ENCODE data around the gene LMTK3. TPM values are rescaled to one million over a fixed set of nuclear protein-coding genes. Genes with fewer than 3 reads are reported as not detected.
A peak's percentile ranks its signal among the peaks of the same experiment; 100 is the strongest.

The LMTK3 gene
- total RNA-seq, 1 donor, result 0.43 TPM

DNA sequence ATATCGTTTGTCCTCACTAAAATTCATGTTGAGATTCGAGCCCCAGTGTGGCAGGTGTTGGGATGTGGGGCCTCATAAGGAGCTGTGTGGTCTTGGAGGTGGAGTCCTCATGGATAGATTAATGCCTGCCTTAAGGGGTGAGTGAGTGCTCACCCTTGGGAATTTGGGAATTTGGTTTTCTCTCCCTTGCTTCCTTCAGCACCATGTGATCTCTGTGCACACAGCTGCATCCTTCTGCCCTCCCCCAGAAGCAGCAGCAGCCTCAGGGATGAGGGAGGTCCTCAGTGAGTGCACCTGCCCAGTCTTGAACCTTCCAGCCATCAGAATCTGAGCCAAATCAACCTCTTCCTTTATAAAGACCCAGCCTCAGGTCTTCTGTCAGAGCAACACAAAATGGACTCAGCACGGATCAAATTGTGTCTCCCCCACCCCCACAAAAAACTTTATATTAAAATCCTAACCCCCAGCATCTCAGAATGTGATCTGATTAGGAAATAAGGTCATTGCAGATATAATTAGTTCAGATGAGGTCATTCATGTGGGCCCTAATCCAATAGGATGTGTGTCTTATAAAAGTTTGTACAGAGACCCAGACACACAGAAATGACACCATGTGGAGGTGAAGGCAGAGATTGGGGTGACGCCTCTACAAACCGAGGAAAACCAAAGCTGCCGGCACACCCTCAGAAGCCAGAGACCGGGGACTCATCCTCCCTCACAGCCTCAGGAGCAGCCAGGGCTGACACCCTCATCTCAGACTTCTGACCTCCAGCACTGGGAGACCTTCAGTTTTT, 29.6 kb downstream of the LMTK3 start:
- H3K4me3 ChIP-seq (ENCODE audit: low read depth, low read length), result no peak overlapping the region
- no peak for DNase-seq (ENCODE audit: low read depth)
- TF ChIP-seq, protein P1, sequence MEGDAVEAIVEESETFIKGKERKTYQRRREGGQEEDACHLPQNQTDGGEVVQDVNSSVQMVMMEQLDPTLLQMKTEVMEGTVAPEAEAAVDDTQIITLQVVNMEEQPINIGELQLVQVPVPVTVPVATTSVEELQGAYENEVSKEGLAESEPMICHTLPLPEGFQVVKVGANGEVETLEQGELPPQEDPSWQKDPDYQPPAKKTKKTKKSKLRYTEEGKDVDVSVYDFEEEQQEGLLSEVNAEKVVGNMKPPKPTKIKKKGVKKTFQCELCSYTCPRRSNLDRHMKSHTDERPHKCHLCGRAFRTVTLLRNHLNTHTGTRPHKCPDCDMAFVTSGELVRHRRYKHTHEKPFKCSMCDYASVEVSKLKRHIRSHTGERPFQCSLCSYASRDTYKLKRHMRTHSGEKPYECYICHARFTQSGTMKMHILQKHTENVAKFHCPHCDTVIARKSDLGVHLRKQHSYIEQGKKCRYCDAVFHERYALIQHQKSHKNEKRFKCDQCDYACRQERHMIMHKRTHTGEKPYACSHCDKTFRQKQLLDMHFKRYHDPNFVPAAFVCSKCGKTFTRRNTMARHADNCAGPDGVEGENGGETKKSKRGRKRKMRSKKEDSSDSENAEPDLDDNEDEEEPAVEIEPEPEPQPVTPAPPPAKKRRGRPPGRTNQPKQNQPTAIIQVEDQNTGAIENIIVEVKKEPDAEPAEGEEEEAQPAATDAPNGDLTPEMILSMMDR (IDR thresholded peaks at IDR 0.05; ENCODE audit: insufficient read depth, low read depth, low read length), result no peak

DNA sequence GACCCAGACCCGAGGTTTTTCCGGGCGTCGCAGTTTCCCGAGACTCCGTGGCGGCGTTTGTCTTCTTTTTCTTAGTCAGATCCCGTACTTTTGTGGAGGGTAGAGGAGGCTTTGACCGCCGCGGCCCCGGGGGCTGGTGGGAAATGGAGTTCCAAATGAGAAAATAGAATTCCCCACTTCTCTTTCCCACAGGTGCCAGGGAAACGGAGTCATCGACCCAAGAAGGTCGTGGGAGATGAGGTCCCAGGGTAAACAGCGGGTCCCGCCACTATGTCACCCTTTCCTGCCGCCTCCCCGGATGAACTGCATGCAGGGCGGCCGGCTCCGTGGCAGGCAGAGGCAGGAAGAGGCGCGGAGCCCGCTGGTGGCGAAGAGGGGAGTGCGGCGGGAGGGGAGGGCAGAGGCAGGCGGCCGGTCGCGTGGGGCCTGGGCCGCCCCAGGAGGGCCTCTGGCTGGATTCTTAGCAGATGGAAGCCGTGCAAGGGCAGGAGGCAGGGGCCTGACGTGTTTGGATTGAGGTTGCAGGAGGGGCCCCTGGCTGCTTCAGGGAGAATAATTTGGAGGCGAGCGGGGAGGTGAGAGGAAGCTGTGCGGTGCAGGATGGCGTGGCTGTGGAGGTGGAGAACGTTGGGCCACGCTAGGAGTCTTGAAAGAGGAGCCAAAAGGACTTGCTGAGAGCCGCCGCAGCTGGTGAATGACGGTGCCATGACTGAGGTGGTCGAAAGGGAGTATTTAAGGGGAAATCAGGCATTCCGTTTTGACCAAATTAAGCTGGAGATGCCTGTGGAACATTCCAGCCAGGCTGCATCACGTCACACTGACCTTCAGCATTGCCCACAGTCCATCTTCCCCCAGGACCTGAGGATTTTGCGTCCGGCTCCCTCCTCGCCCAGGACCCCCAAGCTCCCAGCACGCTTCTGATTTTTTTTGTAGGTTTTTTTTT, 30.8 kb downstream of the LMTK3 start:
- H3K4me3 ChIP-seq (ENCODE audit: low read depth, low read length), result peak overlapping the region; percentile 34
- DNase-seq (ENCODE audit: low read depth), result peak; percentile 29
- TF ChIP-seq, protein P1 (IDR thresholded peaks at IDR 0.05; ENCODE audit: insufficient read depth, low read depth, low read length), result no peak

DNA sequence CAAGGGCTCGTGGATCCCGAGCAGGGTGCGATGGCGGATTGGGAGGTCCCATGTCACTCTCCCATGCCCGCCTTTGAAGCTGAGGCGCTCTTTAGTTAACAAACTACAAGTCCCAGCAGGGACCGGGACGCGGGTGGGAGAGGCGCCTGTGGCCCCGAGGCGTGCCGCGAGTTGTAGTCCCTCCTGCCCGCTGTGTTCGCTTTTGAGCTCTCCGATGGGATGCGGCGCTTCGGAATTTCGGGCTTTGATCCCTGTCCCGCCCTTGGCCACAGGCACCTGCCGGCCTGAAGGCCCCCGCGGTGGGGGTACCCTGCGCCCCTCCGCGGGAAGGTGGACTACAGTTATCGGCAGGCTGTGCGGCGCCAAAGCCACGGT, 31.5 kb downstream of the LMTK3 start:
- H3K4me3 ChIP-seq (ENCODE audit: low read depth, low read length), result peak overlapping the region; percentile 34
- TF ChIP-seq, protein P1 (IDR thresholded peaks at IDR 0.05; ENCODE audit: insufficient read depth, low read depth, low read length), result no peak
- DNase-seq (ENCODE audit: low read depth), result no peak

DNA sequence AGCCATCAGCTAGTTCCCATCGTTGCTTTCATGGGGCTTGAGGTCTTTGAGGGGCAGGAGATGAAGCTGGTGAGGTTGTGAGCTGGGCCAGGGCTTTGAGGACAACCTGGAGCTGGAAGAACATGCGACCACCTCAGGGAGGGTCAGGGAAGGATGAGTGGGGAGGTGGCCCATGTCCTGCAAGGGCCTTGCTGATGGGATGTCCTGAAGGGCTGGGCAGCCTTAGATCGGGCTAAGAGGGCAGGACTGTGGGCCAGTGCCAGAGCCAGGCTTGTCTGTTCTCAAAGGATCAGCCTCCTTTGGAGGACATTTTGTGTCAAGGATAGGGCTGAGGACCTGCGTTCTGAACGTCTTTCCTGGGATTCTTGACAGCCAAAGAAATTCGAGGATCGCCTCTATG, 31.9 kb downstream of the LMTK3 start:
- DNase-seq (ENCODE audit: low read depth), result no peak
- TF ChIP-seq, protein P1 (IDR thresholded peaks at IDR 0.05; ENCODE audit: insufficient read depth, low read depth, low read length), result no peak
- no peak overlapping the region for H3K4me3 ChIP-seq (ENCODE audit: low read depth, low read length)

DNA sequence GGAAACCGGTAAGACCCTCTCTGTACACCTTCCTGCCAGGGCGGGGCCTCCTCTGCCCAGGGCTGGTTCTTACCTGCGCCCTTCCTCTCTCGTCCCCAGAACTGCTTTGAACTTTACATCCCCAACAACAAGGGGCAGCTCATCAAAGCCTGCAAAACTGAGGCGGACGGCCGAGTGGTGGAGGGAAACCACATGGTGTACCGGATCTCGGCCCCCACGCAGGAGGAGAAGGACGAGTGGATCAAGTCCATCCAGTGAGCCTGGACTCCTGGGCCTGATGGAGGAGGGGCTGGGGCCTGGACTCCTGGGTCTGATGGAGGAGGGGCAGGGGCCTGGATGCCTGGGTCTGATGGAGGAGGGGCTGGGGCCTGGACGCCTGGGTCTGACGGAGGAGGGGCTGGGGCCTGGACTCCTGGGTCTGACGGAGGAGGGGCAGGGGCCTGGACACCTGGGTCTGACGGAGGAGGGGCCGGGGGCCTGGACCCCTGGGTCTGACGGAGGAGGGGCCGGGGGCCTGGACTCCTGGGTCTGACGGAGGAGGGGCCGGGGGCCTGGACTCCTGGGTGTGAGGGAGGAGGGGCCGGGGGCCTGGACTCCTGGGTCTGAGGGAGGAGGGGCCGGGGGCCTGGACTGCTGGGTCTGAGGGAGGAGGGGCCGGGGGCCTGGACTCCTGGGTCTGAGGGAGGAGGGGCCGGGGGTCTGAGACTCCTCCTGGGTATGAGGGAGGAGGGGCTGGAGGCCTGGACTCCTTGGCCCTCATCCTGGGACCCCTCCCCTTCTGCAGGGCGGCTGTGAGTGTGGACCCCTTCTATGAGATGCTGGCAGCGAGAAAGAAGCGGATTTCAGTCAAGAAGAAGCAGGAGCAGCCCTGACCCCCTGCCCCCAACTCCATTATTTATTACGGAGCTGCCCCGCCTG, 33.0 kb downstream of the LMTK3 start:
- TF ChIP-seq, protein P1 (IDR thresholded peaks at IDR 0.05; ENCODE audit: insufficient read depth, low read depth, low read length), result no peak
- no peak overlapping the region for H3K4me3 ChIP-seq (ENCODE audit: low read depth, low read length)
- DNase-seq (ENCODE audit: low read depth), result no peak

DNA sequence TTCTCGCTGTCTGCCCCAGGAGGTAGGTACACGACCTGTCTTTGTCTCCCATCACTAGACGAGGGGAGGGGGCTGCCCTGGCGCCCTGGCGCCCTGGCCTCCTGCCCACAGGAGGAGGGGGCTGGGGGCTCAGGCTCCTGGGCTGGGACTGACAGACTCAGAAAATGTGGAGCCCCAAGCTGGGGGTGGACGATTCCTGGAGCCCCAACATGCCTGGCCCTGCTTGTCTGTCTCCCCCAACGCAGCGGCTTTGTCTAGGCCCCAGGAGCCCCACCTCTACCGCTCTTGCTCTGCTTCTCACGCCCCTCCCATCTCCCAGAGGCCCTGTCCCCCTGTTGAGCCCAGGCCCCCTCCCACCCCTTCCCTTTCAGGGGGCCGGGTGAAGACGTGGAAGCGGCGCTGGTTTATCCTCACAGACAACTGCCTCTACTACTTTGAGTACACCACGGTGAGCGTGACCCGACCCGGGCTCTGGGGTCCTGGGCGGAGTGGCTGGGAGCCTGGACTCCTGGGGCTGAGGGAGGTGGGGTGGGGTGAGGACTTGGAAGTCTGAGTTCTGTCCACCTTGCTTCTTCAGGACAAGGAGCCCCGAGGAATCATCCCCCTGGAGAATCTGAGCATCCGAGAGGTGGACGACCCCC, 33.8 kb downstream of the LMTK3 start:
- DNase-seq (ENCODE audit: low read depth), result no peak
- TF ChIP-seq, protein P1 (IDR thresholded peaks at IDR 0.05; ENCODE audit: insufficient read depth, low read depth, low read length), result no peak

More for the DNA sequence above, 33.8 kb downstream of the LMTK3 start:
- no peak overlapping the region for H3K4me3 ChIP-seq (ENCODE audit: low read depth, low read length)
